ENCODE measurements around the gene HIPK1. TPM values are rescaled to one million over a fixed set of nuclear protein-coding genes. Genes with fewer than 3 reads are reported as not detected.

Gene HIPK1
- polyA plus RNA-seq, 3 donors, result 8.4 to 24.7 (median 15.7) TPM

DNA sequence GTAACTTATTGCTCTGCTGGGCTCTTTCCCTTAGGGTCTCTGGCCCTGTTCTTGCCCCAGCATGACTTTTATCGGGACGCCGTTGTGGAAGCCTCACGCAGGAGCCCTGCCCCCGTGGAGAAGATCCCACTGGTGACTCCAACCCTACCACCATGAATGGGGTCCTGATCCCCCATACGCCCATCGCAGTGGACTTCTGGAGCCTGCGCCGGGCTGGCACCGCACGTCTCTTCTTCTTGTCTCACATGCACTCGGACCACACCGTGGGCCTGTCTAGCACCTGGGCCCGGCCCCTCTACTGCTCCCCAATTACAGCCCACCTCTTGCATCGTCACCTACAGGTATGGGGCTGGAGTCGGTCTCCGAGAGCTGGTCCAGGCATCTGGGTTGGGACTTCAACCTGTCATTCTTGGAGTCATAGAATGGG, 23.7 kb upstream of the HIPK1 start:
- no peak overlapping the region for H3K27ac ChIP-seq (ENCODE audit: low read depth, low read length)
- WGBS, 3 donors, result 0% methylated on average over 17 of the region's 17 CpGs

DNA sequence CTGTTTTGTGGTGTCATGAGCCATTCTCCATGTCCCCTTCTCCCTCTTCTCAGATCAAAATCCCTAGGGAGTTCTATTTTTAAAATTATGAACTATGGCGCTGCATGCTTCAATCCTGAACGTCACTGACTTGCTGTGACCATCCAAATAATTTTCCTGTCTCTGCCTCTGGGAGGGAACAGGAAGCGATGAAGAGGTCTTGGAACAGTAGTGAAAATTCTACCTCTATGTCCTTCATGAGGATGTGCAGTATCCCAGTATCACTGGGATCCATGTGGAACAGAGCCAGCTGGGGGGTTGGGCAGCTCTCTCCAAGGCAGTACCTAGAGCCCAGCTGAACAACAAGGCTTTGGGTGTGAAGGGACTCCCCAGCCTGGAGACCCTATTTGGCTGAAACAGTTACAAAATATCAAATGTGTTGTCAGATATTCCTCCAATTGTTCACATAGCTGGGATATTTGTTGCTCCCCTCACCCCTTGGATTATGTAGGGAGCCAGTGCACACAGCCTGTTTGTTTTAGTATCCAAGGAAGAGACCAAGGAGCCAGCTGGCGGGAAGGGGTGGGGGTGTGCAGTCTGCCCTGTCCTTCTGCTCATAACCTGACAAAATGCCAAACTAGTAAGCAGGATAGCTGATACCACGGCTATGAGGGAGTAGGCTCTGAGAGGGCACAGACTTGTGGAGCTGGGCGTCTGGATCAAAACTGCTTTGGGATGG, 16.4 kb upstream of the HIPK1 start:
- 55 to 60% (median 57%) methylated on average over 6 of the region's 6 CpGs for WGBS, 3 donors
- no peak overlapping the region for H3K27ac ChIP-seq (ENCODE audit: low read depth, low read length)

- WGBS, 3 donors, result 45 to 48% (median 46%) methylated on average over 3 of the region's 3 CpGs
- no peak overlapping the region for H3K27ac ChIP-seq (ENCODE audit: low read depth, low read length)
Measured at GRCh38 chr1:113913312-113913668, 15.8 kb upstream of the HIPK1 start.

DNA sequence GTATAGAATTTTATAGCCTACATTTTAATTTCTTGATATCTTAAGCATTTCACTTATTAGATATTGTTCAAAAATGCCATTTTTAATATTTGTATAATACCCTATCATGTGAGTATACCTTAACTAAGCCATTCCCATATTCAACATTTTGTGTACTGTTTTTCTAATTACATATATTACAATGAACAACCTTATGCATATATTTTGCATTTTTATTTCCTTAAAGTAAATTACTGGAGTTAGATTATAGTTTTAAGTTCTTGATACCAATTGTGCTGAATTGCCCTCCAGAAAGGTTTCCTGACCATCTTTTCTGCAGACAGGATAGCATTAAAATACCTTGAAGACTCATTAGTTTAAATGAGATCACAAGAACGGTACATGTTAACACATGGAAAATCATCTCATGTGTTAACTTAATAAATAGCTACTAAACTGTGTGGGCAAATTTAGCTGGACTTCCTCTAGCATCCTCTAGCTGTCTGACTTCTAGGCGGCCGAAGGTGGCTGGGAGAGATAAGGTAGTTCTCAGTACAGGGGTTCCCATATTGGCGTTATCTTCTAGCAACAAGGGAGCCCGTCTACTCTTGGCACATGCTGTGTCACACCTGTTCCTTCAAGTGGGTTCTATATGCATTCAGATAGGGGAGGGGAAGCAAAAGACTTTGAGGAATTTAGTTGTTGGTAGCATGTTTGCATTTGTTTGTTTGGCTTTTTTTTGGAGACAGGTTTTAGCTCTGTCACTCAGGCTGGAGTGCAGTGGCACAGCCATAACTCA, 15.0 kb upstream of the HIPK1 start:
- H3K27ac ChIP-seq (ENCODE audit: low read depth, low read length), result no peak overlapping the region
- WGBS, 3 donors, result 62 to 74% (median 68%) methylated on average over 5 of the region's 5 CpGs

DNA sequence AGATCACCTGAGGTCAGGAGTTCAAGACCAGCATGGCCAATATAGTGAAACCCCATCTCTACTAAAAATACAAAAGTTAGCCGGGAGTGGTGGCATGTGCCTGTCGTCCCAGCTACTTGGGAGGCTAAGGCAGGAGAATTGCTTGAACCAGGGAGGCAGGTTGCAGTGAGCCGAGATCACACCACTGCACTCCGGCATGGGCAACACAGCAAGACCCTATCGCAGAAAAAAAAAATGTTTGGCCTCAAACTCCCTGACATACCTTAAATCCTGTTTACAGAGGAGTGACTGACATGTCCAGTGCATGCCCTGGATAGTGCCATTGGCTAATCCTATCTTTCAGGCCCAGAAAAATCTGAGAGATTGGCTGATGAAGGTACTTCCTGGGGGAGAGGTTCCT, 12.2 kb upstream of the HIPK1 start:
- no peak overlapping the region for H3K27ac ChIP-seq (ENCODE audit: low read depth, low read length)
- 96 to 99% (median 96%) methylated on average over 5 of the region's 5 CpGs for WGBS, 3 donors

- no peak overlapping the region for H3K27ac ChIP-seq (ENCODE audit: low read depth, low read length)
- 78 to 97% (median 96%) methylated on average over 2 of the region's 2 CpGs for WGBS, 3 donors
Measured at GRCh38 chr1:113917400-113918082, 11.6 kb upstream of the HIPK1 start.

- no peak overlapping the region for H3K27ac ChIP-seq (ENCODE audit: low read depth, low read length)
Measured at GRCh38 chr1:113918243-113918642, 10.9 kb upstream of the HIPK1 start.

DNA sequence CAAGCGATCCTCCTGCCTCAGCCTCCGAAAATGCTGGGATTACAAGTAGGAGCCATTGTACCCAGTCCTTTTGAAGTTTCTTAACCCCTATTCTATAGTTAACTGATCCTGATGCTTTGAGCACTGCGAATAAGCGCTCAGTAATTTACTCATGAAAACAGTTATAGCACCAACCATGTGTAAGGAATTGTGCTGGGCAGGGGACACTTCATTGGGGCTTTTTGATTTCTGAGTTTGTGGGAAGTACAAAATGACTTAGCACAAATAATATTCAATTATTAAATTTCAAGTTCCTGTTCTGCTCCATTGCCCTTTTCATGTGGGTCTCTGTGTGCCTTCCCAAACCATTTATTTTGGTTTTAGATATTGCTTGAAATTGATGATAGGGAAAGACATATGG, 6.2 kb upstream of the HIPK1 start:
- 70 to 95% (median 91%) methylated on average over 4 of the region's 4 CpGs for WGBS, 3 donors
- H3K27ac ChIP-seq (ENCODE audit: low read depth, low read length), result no peak overlapping the region

- WGBS, 3 donors, result 92 to 96% (median 92%) methylated on average over 2 of the region's 2 CpGs
- H3K27ac ChIP-seq (ENCODE audit: low read depth, low read length), result no peak overlapping the region
Measured at GRCh38 chr1:113924473-113924872, 4.7 kb upstream of the HIPK1 start.

DNA sequence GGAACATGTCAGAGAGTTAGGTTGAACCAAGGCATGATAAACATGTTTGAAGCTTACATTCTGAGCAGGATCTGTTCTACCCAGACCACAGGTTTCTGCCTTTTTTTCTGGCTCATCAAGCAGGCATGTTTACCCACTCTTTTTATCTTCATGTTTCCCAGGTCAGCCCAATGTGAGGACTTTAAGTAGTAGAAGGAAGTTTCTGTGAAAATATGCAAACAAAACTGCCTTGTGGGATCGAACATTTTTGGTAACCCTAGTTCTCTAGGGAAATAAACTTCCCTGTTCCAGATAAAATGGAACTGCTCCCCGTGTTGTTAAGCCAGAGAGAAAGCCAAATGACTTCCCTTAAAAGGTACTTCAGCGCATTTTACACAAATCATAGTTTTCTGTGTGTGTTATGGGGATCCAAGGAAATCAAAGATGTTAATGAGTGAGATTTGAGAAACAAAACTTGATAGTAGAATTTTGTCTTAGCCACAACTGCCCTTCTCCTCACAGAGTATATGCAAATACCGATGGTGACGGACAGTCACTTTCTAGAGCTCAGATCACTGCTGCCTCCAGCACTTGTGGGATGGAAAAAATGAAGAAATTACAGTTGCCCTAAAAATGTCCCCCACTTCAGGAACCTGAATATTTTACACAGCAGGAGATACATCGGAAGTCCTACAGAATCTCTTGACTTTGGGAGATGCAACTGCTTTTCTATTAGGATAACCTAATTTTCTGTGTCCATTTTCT, 765 bp upstream of the HIPK1 start:
- WGBS, 3 donors, result 6 to 16% (median 10%) methylated on average over 6 of the region's 6 CpGs
- no peak overlapping the region for H3K27ac ChIP-seq (ENCODE audit: low read depth, low read length)

GRCh38 chr1:113929750-113930498, 800 bp downstream of the HIPK1 start:
- H3K27ac ChIP-seq (ENCODE audit: low read depth, low read length), result peak overlapping the region; percentile 70
- WGBS, 3 donors, result 0% methylated on average over 46 to 62 of the region's 64 CpGs

DNA sequence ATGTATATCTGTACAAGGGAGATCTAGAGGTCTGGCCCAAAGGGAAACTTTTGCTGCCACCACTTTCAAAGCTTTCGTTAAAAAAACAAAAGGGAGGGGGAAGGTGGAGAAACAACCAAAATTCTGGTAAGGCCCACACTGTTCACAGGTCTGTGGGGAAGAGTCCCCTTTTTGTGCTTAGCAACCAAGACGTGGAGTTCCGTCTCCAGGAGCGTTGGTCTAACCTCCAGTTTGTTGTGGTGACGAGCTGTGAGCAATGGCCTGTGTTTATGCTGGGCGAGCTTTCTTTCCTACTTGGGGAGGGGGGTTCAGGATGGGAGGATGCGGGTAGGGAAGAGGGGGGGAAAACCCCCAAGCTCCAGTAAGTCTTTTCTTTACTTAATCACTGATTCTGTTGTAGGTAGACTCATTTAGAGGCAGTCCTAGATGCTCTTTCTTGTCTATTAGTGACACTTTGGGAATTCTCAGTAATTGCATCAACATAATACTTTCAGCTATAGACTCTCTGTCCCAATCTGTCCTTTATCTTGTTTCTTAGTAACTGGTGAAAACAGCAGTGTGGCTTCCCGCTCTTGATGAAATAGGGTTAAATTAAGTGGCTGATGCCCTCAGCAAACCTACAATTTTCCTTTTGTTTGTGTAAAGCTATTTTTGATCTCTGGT, 1.5 kb downstream of the HIPK1 start:
- peak overlapping the region; percentile 70 for H3K27ac ChIP-seq (ENCODE audit: low read depth, low read length)
- 0 to 3% (median 1%) methylated on average over 8 of the region's 8 CpGs for WGBS, 3 donors

GRCh38 chr1:113931451-113931851, 2.3 kb downstream of the HIPK1 start:
- H3K27ac ChIP-seq (ENCODE audit: low read depth, low read length), result no peak overlapping the region
- WGBS, 3 donors, result 14 to 25% (median 16%) methylated on average over 3 of the region's 3 CpGs

DNA sequence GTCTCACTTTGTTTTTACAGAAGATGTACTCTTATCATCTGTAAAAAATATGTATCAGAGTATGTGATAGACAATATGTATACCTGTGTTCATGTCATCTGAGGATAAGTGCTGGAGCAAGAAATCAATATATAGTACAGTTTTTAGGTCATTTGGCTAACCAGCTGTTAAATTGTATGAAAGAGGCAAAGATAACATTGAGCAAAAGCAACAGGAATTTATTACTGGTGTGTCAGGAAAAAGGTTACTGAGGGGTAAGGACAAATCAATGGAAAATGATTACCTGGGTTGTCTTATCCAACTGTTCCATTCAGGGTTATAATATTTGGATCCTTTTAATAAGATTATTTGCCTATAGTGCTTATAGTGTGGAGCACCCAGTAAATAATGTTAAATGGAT, 4.9 kb downstream of the HIPK1 start:
- no peak overlapping the region for H3K27ac ChIP-seq (ENCODE audit: low read depth, low read length)

GRCh38 chr1:113934511-113935055, 5.5 kb downstream of the HIPK1 start:
- 65 to 75% (median 68%) methylated on average over 5 of the region's 5 CpGs for WGBS, 3 donors

DNA sequence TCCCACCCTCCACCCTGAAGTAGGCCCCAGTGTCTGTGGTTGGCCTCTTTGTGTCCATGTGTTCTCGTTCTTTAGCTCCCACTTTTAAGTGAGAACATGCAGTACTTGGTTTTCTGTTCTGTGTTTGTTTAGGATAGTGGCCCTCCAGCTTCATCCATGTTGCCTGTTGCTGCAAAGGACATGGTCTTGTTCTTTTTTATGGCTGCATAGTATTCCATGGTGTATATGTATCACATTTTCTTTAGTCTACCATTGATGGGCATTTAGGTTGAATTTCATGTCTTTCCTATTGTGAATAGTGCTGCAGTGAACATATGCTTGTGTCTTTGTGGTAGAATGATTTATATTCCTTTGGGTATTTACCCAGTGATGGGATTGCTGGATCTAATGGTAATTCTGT, 6.1 kb downstream of the HIPK1 start:
- no peak overlapping the region for H3K27ac ChIP-seq (ENCODE audit: low read depth, low read length)
- 95 to 100% (median 100%) methylated on average over 1 of the region's 1 CpG for WGBS, 3 donors

More at GRCh38 chr1:113934511-113935055, 5.5 kb downstream of the HIPK1 start:
- no peak overlapping the region for H3K27ac ChIP-seq (ENCODE audit: low read depth, low read length)

- 72 to 84% (median 77%) methylated on average over 1 of the region's 1 CpG for WGBS, 3 donors
- no peak overlapping the region for H3K27ac ChIP-seq (ENCODE audit: low read depth, low read length)
Measured at GRCh38 chr1:113935970-113936369, 6.8 kb downstream of the HIPK1 start.

Data from adipose tissue (tissue), 3 donors.